Stimulated activated CD8-positive, alpha-beta memory T cell treated with anti-CD3 and anti-CD28 coated beads, Interleukin-7, amount 100 ng/mL, for 24 hours (primary cell): ENCODE measurements around the gene USH2A.

Experiments
- DNase-seq: peaks from one replicate; pipeline ENCODE4 v3.0.0-alpha.2; 2020; ENCODE audit warnings: low read depth

USH2A gene

DNA sequence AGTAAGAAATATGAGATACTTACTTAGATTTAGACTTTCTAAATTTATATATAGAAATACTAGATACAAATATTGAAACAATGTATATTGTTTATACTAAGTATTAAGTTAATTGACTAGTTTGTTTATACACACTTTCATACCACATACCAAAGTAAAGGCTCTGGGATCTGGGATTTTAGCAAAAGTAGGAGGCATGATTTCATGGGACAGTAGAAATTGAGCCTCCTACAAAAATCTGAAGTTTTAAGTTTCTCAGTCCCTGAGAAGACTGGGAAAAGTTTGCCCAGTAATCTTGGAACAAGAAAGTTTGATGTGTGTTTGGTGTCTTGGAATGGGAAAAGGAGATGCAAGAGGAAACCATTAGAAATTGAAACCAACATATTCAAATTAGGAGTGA lies 825.3 kb downstream of the USH2A start:
- DNase-seq = no peak

DNA sequence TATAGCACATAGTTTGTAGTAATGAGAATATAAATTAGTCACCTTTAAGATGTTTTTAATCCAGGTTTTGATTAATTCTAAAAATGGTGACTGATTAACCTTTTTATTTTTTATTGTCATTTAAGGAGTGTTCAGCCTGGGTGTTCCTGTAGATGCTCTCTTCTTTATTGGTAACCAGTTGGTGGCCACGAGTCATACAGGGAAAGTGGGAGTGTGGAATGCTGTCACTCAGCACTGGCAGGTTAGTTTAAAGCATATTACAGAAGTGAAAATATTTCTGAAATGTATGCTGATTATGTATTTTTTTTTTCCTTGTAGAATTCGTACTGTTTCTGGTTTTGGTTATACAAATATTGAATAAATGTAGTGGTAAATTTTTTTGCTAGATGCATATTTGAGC lies 828.0 kb downstream of the USH2A start:
- no peak for DNase-seq

GRCh38 chr1:215594640-215595039 lies 828.6 kb downstream of the USH2A start:
- DNase-seq = no peak

GRCh38 chr1:215590779-215591491 lies 832.3 kb downstream of the USH2A start:
- DNase-seq = no peak

DNA sequence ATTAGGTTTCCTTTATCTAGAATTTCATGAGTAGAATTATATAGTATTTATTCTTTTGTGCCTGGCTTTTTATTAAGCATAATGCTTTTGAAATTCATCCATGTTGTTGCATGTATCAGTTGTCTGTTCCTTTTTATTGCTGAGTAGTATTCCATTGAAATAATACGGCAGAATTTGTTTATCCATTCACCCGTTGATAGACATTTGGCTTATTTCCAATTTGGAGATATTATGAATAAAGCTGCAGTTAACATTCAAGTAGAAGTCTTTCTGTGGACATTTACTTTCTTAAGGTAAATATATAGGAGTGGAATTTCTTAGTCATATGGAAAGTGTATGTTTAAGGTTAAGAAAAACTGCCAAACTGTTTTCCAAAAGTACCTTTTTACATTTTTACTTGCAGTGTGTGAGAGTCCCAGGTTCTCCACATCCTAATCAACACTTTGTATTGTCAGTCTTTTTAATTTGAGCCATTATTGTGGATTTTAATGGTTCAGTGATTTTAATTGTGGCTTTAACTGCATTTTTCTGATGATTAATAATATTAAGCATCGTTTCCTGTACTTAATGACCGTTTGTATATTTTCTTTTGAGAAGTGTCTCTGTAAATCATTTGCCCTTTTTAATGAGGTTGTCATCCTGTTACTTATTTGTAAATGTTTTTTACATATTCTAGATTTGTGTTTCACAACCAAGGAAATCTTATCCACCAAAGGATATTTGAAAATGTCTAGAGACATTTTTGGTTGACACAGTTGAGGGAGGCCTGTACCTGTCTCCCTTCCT lies 833.4 kb downstream of the USH2A start:
- DNase-seq = no peak

- no peak for DNase-seq
Observed at GRCh38 chr1:215584389-215584788, 838.9 kb downstream of the USH2A start.

- DNase-seq = no peak
Observed at GRCh38 chr1:215583185-215583749, 840.0 kb downstream of the USH2A start.

- no peak for DNase-seq
Observed at GRCh38 chr1:215581896-215582295, 841.4 kb downstream of the USH2A start.
